ENCODE measurements around the gene SIRPB1. TPM values are rescaled to one million over a fixed set of nuclear protein-coding genes. Genes with fewer than 3 reads are reported as not detected.

Gene SIRPB1
- total RNA-seq, result 1 to 10 TPM in 3 of 4 donors, under 1 TPM in 1; under 0.01 to 4.0 (median 3.1) TPM

GRCh38 chr20:1619861-1620444 lies at the start of gene SIRPB1:
Gene SIRPB1 (minus strand): TSS chr20:1620009. CDS start chr20:1619944, 65 bp downstream.
- Histone ChIP-seq H3K27ac (replicated peaks in 1 of 4) (no peak within 1 kb of the TSS), H3K27me3 (no peaks in the 10 kb centered on the region), H3K9me3 (peaks cover 0 to 14% (median 5%) of the 10 kb centered on the region in 4 donors), H3K4me1 (no peaks in the 10 kb centered on the region), H3K4me3 (no peak within 1 kb of the TSS), H3K36me3 (no peaks in the 10 kb centered on the region)
- peak; percentile 80 for DNase-seq (ENCODE audit: extremely low spot score)
- no peak for TF ChIP-seq EP300 (IDR thresholded peaks at IDR 0.05)
- no peak for TF ChIP-seq POLR2A (IDR thresholded peaks at IDR 0.05; ENCODE audit: low read depth)
- no peak for TF ChIP-seq POLR2AphosphoS5 (IDR thresholded peaks at IDR 0.05)
- no peak for TF ChIP-seq CTCF (IDR thresholded peaks at IDR 0.05)
- intact Hi-C loops (cut with DNase I), result no loop called here
- WGBS, result 67% methylated on average over 5 of the region's 5 CpGs

DNA sequence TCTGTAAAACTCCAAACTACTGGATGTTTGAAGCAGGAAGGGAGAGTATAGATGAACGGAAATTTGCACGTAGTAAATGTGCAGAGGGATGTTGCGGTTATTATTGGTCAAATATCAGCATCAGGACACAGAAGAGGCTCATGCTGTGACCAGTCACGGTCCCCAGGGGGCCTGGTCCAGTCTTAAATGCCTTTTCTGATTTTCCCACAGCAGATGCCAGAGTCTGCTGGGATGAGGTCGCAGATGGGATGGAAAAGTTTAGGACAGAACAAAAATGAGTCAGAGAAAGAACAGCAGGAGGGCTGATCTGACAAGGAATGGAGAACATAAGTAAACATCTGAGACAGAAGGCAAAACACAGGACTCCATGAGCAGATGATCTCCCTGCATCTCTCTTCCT lies 49.5 kb upstream of the SIRPB1 start:
- intact Hi-C loops (cut with DNase I), result no loop called here
- H3K27ac ChIP-seq (replicated peaks in 1 of 4), result no peak overlapping the region
- no peaks in the 10 kb centered on the region for H3K4me1 ChIP-seq
- peak; percentile 37 for DNase-seq (ENCODE audit: extremely low spot score)
- 65% methylated on average over 5 of the region's 5 CpGs for WGBS
- TF ChIP-seq CTCF (IDR thresholded peaks at IDR 0.05), result no peak
- no peak for TF ChIP-seq POLR2A (IDR thresholded peaks at IDR 0.05; ENCODE audit: low read depth)
- TF ChIP-seq EP300 (IDR thresholded peaks at IDR 0.05), result no peak
- TF ChIP-seq POLR2AphosphoS5 (IDR thresholded peaks at IDR 0.05), result no peak
- H3K9me3 ChIP-seq, result no peaks in the 10 kb centered on the region
- no peaks in the 10 kb centered on the region for H3K36me3 ChIP-seq
- H3K27me3 ChIP-seq, result no peaks in the 10 kb centered on the region
- H3K4me3 ChIP-seq, result no peak overlapping the region

DNA sequence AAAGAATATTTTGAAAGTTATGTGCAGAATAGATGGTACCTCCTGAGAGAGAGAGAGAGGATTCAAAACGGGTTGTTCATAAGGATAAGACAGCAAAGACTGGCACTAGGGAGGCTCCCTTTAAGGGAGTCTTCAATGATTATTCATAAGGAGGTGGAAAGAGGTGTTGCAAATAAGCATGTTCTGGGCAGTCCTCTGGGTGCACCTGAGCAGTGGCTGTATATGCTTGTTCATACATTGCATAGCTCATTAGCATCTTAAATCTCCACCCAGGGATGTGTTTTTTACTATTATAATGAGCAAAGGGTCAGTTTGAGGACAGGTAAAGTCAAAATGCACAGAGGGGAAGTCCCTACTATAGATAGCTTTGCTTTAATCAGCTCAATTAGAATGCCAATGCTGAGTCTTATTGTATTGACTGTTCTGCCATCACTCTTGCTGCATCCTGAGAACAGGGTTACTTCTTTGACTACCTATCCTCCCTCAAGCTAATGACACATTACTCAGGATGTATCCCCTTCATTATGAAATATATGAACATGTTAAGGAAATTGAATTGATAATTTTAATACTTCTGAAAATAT lies 47.8 kb upstream of the SIRPB1 start:
- DNase-seq (ENCODE audit: extremely low spot score), result peak; percentile 31
- H3K27ac ChIP-seq (replicated peaks in 1 of 4), result no peak overlapping the region
- intact Hi-C loops (cut with DNase I), result no loop called here
- H3K4me1 ChIP-seq, result no peaks in the 10 kb centered on the region
- no peak overlapping the region for H3K4me3 ChIP-seq
- no peaks in the 10 kb centered on the region for H3K27me3 ChIP-seq
- H3K9me3 ChIP-seq, result no peaks in the 10 kb centered on the region
- 53% methylated on average over 1 of the region's 1 CpG for WGBS
- TF ChIP-seq EP300 (IDR thresholded peaks at IDR 0.05) (no peak), POLR2A (IDR thresholded peaks at IDR 0.05; ENCODE audit: low read depth) (no peak), POLR2AphosphoS5 (IDR thresholded peaks at IDR 0.05) (no peak), CTCF (IDR thresholded peaks at IDR 0.05) (no peak)
- H3K36me3 ChIP-seq, result no peaks in the 10 kb centered on the region

DNA sequence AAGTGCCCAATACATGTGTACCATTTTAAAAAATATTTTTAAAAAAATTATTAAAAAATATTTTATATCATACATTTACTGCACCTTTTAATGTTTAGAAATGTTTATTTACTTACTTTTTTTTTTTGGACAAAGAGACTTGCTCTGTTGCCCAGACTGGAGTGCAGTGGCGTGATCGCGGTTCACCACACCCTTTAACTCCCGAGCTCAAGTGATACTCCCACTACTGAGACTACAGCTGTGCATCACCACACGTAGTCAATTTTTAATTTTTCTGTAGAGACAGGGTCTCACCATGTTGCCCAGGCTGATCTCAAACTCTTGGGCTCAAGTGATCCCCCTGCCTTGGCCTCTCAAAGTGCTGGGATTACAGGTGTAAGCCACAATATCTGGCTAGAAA lies 47.0 kb upstream of the SIRPB1 start:
- intact Hi-C loops (cut with DNase I), result no loop called here
- no peak overlapping the region for H3K4me3 ChIP-seq
- no peaks in the 10 kb centered on the region for H3K4me1 ChIP-seq
- WGBS, result 85% methylated on average over 4 of the region's 5 CpGs
- no peak for DNase-seq (ENCODE audit: extremely low spot score)
- no peak for TF ChIP-seq CTCF (IDR thresholded peaks at IDR 0.05)
- TF ChIP-seq POLR2A (IDR thresholded peaks at IDR 0.05; ENCODE audit: low read depth), result no peak
- TF ChIP-seq EP300 (IDR thresholded peaks at IDR 0.05), result no peak
- TF ChIP-seq POLR2AphosphoS5 (IDR thresholded peaks at IDR 0.05), result no peak
- H3K9me3 ChIP-seq, result no peaks in the 10 kb centered on the region
- no peaks in the 10 kb centered on the region for H3K36me3 ChIP-seq
- H3K27ac ChIP-seq (replicated peaks in 1 of 4), result no peak overlapping the region
- H3K27me3 ChIP-seq, result no peaks in the 10 kb centered on the region

All from esophagus muscularis mucosa (tissue), 4 donors.